Inferior parietal cortex (tissue), 1 donor: ENCODE data around the gene VPS39.

Experiments used
- DNase-seq: peaks from one replicate; pipeline ENCODE4 v3.0.0-alpha.2; 2016; ENCODE audit errors: extremely low spot score

Gene VPS39

DNA sequence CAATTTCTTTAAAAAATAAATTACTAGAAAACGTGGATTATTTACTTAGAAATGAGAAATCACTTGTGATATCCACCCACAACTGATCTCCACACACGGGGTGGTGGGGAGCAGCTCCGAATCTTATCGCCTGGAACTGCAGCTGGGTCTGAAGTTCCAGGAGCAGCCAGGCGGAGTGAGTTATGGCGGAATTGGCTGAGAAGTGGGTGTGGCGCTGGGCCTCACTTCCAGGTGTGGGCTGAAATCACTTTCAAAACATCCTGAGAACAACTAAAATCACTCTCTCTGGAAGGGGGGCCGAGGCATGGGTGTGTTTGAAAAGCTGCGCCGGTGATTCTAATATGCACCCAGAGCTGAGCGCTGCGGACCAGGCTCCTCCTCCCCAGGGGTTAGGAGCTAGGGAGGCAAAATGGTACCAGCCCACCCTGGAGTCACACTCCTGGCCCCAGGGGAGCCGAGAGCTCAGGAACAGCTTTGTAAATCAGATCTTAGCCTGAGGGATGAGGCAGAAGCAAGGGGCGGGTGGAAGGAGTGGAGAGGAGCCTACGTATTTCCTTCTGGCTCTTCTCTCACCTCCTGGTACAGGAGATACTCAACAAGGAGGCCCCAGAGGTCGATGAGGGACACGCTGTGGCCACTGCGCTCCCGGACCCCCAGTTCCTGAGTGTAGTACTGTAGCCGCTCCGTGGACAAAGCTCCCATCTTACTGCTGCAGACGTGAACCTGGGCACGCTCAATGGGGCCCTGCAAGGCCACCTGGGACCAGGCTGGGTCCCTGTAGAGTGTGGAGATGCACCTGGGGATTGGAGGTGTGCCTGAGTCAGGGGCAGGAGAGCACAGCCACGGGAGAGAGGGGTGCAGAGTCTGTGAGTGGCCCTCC, 61.3 kb downstream of the VPS39 start:
- no peak for DNase-seq

DNA sequence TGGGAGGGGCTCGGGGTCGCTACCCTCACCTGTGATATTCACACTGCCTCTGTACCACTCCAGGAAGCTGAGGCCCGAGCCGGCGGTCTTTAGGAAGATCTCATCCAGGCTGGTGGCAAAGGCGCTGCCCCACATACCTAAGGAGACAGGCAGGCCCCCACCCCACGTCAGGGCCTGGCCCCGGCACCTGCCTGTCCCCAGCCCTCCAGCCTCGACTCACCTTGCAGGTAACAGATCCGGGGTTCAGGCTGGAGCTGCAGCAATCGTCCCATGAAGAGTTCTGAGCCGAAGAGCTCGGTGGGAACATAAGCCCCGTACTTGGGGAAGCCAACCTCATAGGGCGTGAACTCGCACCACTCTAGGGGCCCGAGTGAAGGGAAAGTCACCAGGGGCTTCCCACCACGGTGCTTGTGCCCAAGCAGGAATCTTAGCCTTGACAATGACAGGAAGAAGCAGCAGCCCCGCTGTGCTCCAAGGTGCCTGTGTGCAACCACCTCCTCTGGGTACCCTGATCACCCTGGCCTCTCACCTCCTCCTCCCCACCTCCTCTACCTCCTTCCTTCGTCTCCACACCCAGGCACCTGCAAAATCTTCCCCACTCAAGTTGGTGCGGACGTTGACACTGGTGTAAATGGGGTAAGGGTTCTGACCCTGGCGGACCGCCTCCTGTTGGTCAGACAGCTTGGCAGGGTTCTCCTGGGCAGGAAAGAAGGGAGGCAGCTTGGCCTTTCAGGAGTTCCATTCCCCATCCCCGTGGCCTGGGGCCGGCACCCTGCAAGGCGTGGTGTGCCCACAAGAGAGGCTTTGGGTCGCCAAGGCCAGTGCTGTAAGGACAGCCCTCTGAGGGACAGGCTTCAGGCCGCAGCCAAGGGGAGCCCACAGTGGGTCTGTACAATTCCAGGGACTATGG, 62.3 kb downstream of the VPS39 start:
- DNase-seq = no peak

DNA sequence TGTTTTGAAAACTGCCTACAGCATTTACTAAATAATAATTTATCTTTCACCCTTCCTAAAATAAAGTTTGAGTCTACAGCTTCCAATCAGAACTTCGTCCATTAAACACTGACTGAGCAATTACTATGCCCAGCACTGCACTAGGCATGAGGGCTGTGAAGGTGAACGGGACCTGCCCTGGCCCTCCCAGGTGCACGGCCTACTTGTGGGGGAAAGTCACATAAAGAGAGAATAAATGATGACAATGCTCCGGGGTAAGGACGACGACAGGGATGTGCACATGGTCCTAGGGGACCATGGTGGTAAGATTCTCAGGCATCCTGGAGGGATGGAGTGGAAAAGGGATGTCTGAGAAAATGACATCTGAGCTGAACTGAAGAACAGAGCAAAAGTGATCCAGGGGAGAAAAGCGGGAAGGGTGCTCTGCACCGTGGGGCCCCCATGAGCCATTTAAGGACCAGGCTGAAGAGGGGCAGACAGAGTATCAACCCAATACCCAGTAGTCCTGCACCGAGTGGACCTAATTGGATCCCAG, 63.2 kb downstream of the VPS39 start:
- DNase-seq = no peak

DNA sequence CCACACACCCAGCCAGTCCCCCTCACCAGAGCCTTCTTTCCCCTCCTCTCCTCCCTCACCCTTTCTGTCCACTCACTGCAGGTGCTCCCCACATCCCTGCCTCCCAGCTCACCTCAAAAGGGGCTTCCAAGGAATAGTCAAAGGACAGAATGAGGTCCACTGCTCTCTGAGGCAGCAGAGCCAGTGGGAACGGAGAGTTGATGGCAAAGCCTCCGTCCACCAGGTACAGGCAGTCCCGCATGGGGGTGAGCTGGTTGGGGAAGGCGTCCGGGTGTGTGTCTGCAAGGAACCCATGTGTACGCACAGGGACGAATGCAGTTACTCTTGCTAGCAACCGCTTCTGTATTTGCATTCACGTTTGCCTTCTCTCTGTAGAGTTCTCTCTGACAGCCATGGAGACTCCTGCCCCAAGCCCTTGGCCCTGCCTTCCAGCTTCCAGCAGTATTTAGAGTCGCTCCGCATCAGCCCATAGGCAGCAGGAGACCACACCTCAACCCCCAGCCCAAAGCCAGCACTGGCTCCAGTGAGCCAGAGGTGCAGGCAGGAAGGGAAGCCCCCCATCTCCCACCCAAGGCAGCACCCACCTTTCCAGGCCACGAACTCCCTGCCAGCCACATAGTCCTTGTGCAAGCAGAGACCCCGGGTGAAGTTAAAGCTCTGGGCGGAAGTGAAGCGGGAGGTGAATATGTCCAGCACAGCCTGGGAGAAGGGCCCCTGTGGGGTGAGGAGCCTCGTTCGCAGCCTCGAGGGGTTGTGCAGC, 64.1 kb downstream of the VPS39 start:
- DNase-seq = no peak

DNA sequence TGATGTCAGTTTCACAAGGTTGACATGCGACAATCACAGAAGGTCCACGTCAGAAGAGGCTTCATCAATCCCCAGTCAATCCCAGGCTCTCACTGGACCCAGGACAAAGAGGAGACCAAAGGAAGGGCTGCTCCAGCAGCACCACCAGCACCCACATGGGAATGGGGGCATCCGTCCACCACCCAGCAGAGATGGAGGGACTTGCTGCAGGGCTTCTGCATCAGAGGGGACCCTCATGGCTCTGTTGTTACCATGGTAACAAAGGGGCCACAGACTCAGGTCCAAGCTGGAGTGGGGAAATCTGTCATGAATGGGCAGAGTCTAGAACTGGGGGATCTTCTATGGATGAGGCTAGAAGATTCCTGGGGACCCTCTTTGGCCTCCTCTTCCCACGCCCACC, 64.7 kb downstream of the VPS39 start:
- no peak for DNase-seq

DNA sequence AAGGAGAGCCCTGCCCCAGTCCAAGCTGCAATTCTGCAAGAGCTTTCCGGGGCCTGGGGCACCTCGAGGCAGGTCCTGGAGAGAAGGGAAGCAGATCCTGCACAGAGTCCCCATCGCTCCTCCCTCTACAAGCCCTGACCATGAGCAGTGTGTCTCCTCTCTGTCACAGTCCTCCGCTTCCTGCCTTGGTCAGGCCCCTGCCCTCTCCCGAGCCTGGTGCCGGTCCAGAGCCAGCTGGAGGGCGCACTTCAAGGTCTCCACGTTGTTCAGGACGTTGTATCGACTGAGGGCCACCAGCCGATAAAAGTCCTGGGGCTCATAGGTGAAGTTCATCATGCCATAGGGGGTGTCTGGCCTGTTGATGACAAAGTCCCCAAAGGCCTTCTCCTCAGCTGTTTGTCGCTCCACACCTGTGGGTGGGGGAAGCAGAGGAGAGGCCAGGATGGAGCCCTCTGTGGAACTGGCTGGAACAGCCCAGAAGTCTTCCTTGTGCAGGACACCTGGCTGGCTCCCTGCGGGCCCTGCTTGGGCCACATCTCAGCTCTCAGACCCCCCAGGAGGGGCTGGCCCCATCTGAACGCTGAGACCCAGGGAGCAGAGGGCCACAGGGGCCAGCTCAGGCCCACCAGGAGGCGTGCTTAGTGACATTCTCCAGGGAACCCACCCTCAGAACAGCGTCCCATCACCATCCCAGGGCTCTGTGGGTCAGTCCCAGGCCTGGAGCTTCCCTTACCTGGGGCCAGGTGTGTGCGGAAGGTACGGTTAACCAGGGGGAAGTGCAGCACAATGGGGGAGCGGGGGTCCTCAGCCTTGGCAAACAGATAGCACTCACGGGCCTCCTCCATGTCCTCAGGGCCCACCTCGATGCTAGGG, 66.1 kb downstream of the VPS39 start:
- no peak for DNase-seq

DNA sequence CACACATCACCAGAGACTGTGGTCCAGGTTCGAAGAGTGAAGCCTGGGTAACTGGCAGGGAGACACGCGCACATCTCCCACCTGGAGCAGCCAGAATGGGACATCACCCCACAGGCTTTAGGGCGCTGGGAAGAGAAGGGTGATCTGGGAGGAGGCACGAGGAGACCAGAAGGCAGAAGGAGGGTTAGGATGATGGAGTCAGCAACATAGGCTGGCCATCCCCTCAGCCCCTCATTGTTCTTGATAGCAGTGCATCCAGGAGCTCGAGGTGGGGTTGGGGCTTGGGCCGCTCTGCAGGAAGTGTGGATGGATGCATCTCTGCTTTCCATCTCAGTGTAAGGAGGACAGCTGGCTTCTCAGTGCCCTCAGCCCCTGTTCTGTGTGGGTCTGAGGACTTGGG, 66.9 kb downstream of the VPS39 start:
- no peak for DNase-seq

DNA sequence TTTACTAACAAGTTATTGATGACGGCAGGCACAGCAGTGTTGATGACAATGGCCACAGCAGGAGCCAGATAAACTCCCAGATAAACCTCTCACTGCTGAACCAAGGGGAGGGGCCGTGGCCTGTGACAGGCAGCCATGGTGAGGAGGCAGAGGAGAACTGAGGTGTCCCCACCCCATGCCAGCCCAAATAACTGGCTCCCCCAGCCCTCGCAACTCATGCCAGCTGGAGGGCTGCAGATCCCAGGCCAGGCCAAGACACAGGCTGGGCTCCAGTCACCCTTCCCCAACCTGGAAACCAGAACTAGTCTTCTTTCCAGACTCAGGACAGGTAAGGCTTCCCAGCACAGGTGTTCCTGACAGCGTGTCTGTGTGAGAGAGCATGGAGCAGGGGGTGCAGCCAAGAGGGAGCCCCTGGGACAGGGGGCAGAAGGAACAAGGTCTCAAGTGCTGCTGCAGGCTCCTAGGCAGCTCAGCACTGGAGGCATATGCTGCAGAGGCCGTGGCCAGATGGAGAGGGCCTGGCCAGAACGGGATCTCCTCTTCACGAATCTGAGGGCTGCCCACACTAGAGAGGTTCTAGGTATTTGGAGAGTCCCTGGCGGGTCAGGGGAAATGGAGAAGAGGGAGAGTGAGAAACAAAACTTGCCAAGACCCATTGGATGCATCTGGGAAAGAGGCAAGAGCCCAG, 67.6 kb downstream of the VPS39 start:
- no peak for DNase-seq

DNA sequence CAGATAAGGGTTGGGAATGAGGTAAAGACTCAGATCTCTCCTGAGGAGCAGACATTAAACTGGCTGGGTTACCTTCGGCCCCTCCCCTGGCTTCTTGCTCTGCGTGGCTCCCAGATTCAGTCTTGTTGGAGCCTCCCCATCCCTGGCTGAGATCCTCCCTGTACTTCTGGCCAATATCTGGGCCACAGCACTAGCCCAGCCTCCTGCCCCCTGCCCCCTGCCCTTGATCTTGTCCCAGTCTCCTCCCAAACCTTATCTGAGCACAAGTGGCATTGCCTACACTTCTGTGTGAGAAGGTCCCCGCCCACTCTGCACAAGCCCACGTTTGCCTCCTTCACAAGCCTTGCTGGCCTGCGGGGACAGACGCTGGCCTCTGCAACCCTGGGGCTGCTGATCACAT, 68.5 kb downstream of the VPS39 start:
- DNase-seq = no peak

DNA sequence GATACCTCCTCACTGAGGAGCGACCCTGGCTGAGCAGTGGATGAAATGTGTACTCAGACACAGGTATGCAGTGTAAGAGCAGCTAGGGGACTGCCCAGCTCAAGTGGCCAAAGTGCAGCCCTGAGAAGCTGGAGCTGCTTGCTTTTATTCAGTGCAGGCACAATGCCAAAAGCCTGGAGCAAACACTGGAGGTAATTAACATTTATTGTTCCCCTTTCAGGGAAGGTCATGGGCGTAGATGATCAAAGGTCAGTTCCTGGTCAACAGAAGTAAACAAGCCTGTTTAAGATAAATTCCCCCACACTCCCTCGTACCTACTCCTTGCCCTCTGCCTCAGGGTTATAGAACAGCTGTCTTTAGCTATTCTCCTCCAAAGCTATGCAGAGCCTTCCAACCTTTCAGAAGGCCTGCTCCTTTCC, 69.1 kb downstream of the VPS39 start:
- DNase-seq = no peak

DNA sequence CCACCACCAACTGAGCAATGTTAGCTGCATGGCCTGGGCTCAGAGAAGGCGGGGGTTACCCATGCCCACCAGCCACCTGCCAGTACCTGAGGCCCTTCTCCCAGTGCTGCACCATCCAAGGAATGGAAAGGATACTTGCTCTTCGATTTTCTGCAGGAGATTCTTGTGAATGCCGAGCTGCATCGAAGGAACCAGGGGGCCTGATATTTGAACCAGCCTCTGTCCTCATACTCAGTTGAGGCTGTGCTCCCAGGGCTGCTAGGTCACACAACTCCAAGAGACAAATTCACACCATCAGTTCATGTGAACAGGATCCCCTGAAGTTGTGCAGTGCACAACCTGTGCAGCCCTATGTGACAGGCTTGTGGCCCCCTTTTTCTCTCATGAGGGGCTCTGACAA, 69.7 kb downstream of the VPS39 start:
- DNase-seq = no peak

DNA sequence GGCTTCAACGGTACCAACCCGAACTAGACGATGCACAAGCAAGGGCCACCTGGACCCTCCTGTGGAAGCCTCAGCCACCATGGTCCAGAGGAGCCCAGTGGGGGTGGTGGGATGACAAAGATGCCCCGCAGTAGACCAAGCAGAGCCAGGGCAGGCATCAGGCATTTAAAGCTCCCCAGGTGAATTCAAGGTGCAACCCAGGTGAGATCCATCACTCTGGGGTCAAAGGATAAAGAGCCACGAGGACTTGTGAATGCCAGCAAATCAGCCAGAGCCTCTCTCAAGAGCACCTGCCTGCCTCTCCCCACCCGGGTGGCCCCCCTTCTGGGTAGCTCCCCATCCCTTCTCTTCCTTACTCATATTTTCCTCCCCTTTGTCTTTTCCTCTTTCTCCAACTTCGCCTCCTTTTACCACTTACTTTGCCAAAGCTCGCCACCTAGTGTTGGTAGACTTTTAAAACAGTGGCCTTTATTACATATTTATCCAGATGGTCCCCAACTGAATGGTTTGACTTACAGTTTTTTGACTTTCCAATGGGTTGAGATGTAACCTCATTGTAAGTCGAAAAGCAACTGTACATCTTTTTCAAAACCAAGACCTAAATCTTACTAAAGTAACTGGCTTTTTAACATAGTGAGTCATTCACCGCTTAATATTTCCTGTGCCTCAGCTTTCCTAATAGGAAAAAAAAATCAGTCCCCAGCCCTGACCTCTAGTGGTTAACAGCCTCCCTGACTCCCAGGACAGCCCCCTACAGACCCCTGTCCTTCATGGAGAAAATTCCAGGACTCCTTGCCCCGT, 70.4 kb downstream of the VPS39 start:
- peak; percentile 84 for DNase-seq

DNA sequence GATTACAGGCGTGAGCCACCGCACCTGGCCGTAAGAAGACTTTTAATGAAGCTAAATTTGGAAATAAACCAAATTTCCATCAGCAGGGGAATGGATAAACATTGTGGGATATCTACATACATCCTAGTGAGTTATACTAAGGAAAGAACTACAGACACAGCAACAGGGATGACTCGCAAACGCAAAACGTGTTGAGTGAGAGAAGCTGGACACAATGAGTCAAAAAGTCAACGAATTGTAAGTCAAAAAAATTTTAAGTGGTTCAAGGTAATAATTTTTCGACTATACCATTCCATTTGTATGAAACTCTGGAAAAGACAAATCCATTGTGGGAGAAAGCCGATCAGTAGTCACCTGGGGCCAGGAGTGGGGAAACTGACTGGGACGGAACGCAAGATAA, 71.6 kb downstream of the VPS39 start:
- no peak for DNase-seq

DNA sequence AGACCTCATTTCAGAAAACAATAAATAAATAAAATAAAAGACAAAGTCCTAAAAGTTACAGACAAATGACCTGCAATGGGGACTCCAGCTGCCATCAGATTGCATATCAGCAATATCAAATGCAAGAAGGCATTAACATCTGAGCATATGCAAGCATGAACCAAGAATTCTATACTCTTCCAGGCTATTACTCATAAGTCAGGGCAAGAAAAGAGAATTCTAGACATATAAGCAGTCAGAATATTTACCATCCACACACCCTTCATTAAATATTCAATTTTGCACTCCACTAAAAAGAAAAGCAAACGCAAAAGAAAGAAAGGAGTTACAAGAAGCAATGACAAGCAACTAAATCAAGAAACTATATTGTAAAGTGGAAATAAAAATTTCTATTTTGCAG, 72.8 kb downstream of the VPS39 start:
- no peak for DNase-seq

DNA sequence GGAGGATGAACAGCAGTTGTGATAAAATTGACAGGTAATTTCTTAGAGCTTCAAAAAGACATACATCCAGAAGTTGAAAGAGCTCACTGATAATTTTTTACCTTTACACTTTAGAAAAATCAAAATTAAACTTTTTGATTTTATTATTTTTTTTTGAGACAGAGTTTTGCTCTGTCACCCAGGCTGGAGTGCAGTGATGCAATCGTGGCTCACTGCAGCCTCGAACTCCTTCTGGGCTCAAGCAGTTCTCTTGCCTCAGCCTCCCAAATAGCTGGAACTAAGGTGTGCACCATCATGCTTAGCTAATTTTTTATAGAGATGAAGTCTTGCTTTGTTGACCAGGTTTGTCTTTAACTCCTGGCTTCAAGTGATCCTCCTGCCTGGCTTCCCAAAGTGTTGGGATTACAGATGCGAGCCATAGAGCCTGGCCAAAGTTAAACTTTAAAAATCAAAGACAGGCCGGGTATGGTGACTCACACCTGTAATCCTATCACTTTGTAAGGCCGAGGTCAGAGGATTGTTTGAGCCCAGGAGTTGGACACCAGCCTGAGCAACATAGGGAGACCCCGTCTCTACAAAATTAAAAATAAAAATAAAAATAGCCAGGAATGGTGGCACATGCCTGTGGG, 73.4 kb downstream of the VPS39 start:
- DNase-seq = no peak

DNA sequence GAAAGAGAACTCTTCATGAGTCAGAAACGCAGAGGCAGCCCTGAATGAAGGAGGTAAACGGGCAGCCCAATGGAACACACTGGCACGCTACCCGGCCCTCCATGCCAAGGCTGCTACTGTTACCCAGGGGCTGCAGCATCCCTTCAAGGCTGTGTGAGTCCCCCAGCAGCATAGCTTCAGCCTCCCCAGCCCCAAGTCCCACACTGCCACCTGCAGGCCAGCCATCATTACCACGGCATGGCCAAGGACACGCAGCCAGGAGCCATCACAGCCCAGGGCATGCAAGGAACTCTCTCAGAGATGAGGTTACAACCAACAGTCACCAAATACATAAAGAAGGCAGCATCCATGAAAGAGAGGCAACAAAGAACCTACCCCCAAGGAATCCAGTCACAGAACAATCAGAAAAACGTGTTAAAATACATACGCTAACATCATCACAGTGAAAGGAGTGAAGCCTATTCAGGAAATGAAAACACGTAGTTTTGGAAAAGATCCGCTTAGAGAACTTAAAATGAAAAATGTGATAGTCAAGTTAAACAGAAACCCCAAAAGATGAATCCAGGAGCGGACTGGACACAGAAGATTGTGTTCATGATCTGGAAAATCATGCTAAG, 74.1 kb downstream of the VPS39 start:
- DNase-seq = no peak

DNA sequence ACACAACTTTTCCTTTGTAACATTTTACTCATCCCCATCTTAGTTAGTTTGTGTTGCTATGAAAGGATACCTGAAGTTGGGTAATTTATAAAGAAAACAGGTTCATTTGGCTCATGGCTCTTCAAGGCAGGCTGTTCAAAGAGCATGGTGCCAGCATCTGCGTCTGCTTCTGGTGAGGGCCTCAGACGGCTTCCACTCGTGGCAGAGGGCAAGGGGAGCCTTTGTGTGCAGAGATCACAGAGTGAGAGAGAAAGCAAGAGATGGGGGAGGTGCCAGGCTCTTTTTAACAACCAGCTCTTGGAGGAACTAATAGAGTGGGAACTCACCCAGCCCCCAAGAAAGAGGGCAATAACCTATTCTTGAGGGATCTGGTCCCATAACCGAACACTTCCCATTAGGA, 74.7 kb downstream of the VPS39 start:
- DNase-seq = no peak
